ENCODE results near the gene TEX2. TPM values are rescaled to one million over a fixed set of nuclear protein-coding genes. Genes with fewer than 3 reads are reported as not detected.
A peak's percentile ranks its signal among the peaks of the same experiment; 100 is the strongest.

Gene TEX2
- total and polyA plus RNA-seq, 2 donors (not counting 1 experiment from before 2014, with no cell fraction given), result 4.0 to 7.6 TPM

DNA sequence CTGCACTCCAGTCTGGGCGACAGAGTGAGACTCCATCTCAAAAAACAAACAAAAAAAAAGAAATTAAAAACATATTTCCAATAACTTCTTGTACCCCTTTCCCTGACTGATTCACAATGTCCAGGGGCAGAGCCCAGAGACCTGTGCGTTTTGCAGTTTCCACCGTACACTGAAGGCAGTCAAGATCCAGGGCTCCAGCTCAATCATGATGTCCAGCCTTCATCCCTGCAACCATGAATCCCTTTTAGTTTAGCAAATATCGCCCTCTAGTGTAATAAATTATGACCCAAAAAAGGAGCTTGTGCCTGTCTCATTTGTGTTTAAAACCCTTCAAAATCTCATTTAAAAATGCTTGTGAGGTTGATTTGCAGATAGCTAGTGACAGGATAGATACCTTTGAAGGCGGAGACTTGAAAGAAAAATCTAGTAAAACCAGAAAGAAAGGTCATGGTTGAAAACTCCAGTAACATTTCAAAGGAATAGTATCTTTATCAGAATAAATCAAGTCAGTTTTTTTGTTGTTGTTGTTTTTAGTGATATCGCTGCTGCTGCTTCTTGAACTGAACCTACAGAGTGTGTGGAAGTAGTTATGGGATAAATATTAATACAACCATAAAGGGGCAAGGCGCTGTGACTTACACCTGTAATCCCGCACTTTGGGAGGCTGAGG lies 129.4 kb downstream of the TEX2 start:
- no peaks in the 10 kb centered on the region for H3K36me3 ChIP-seq (replicated peaks in 1 of 2; ENCODE audit: control extremely low read depth in 1 of 2, control insufficient read depth in 1 of 2, extremely low read depth in 1 of 2, insufficient read depth in 2 of 2, low read length in 1 of 2)
- H3K9me3 ChIP-seq (ENCODE audit: control extremely low read depth in 1 of 3, control insufficient read depth in 2 of 3, insufficient read depth in 1 of 3, low read length in 2 of 3), result no peaks in the 10 kb centered on the region
- no peak overlapping the region for H2AFZ ChIP-seq (ENCODE audit: insufficient read depth, low read depth, low read length, poor library complexity, severe bottlenecking)
- WGBS (ENCODE audit: insufficient coverage), result 28% methylated on average over 3 of the region's 8 CpGs
- H3K27me3 ChIP-seq (replicated peaks in 1 of 4; ENCODE audit: control extremely low read depth in 1 of 4, control insufficient read depth in 3 of 4, insufficient read depth in 4 of 4, low read length in 3 of 4), result no peaks in the 10 kb centered on the region
- H3K4me1 ChIP-seq (ENCODE audit: control insufficient read depth in 2 of 2, insufficient read depth in 2 of 2, low read length in 2 of 2), result peaks cover 13 to 23% of the 10 kb centered on the region in 2 donors
- Mint-ChIP-seq H3K27me3 (no peaks in the 10 kb centered on the region), H3K27ac (peak overlapping the region; percentile 73), H3K9me3 (ENCODE audit: insufficient read depth) (no peaks in the 10 kb centered on the region), H3K4me3 (no peak overlapping the region), H3K4me1 (peaks cover 19% of the 10 kb centered on the region)
- peaks cover 7% of the 10 kb centered on the region for H3K79me2 ChIP-seq (ENCODE audit: control insufficient read depth, insufficient read depth, low read length)
- no peak for TF ChIP-seq EZH2 (IDR thresholded peaks at IDR 0.05; ENCODE audit: borderline replicate concordance, insufficient read depth, low read depth, low read length, poor library complexity, severe bottlenecking)
- TF ChIP-seq, protein P1, sequence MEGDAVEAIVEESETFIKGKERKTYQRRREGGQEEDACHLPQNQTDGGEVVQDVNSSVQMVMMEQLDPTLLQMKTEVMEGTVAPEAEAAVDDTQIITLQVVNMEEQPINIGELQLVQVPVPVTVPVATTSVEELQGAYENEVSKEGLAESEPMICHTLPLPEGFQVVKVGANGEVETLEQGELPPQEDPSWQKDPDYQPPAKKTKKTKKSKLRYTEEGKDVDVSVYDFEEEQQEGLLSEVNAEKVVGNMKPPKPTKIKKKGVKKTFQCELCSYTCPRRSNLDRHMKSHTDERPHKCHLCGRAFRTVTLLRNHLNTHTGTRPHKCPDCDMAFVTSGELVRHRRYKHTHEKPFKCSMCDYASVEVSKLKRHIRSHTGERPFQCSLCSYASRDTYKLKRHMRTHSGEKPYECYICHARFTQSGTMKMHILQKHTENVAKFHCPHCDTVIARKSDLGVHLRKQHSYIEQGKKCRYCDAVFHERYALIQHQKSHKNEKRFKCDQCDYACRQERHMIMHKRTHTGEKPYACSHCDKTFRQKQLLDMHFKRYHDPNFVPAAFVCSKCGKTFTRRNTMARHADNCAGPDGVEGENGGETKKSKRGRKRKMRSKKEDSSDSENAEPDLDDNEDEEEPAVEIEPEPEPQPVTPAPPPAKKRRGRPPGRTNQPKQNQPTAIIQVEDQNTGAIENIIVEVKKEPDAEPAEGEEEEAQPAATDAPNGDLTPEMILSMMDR (IDR thresholded peaks at IDR 0.05), result peak; percentile 88
- no peaks in the 10 kb centered on the region for H4K20me1 ChIP-seq (ENCODE audit: control insufficient read depth, insufficient read depth, low read length, poor library complexity, severe bottlenecking)
- peak; percentile 76 for DNase-seq
- no peak overlapping the region for H3K4me3 ChIP-seq (ENCODE audit: control extremely low read depth in 1 of 5, extremely low read depth in 1 of 5, insufficient read depth in 1 of 5, low read depth in 2 of 5, low read length in 4 of 5)
- POLR2A ChIA-PET, result interaction anchor here (1.1 to 1.7 kb wide), 3 partner anchors 12 to 114 kb away, joined by 5 to 14 read pairs (median 6); partner anchors contain the start of gene ICAM2
- CTCF ChIA-PET, result interaction anchor here (0.6 to 16.3 kb wide), 60 partner anchors 8 to 708 kb away, joined by 3 to 655 read pairs (median 6); partner anchors contain the start of genes CD79B, CSHL1, GH1 and ICAM2
- no peak overlapping the region for H3K9ac ChIP-seq (ENCODE audit: low read length)
- no peak overlapping the region for H3K4me2 ChIP-seq (replicated peaks; ENCODE audit: low read depth, low read length, poor library complexity, severe bottlenecking)
- ATAC-seq (ENCODE audit: low read depth), result no peak
- H3K27ac ChIP-seq (ENCODE audit: low read length in 2 of 2), result no peak overlapping the region
- intact Hi-C loops (cut with micrococcal nuclease), result loop anchor here (1.0 to 5.0 kb wide), 5 partner anchors 71 to 246 kb away; partner anchors contain the start of gene CSHL1
